ENCODE measurements around the gene CDCP1. TPM values are rescaled to one million over a fixed set of nuclear protein-coding genes. Genes with fewer than 3 reads are reported as not detected.

CDCP1 gene
- total RNA-seq, 1 donor from 2014 or later, result 0.25 TPM

- no peaks in the 10 kb centered on the region for H3K36me3 ChIP-seq
- H3K27ac ChIP-seq (replicated peaks), result no peak overlapping the region
Measured at GRCh38 chr3:45183872-45184262, 37.7 kb upstream of the CDCP1 start.

GRCh38 chr3:45182915-45183871, 37.0 kb upstream of the CDCP1 start:
- no peak for DNase-seq
- intact Hi-C loops (cut with micrococcal nuclease), result no loop called here
- TF ChIP-seq CTCF (IDR thresholded peaks at IDR 0.05; ENCODE audit: borderline replicate concordance), result no peak

More at GRCh38 chr3:45183872-45184262, 37.7 kb upstream of the CDCP1 start:
- no peak overlapping the region for H3K4me3 ChIP-seq
- no peaks in the 10 kb centered on the region for H3K4me1 ChIP-seq
- peaks cover 11% of the 10 kb centered on the region for H3K27me3 ChIP-seq (ENCODE audit: low read depth)
- intact Hi-C loops (cut with micrococcal nuclease), result no loop called here
- H3K9me3 ChIP-seq (replicated peaks), result no peaks in the 10 kb centered on the region
- no peak for TF ChIP-seq CTCF (IDR thresholded peaks at IDR 0.05; ENCODE audit: borderline replicate concordance)
- no peak for DNase-seq

GRCh38 chr3:45181496-45181895, 35.3 kb upstream of the CDCP1 start:
- intact Hi-C loops (cut with micrococcal nuclease), result no loop called here
- no peaks in the 10 kb centered on the region for H3K4me1 ChIP-seq
- no peak overlapping the region for H3K27ac ChIP-seq (replicated peaks)
- no peaks in the 10 kb centered on the region for H3K9me3 ChIP-seq (replicated peaks)
- TF ChIP-seq CTCF (IDR thresholded peaks at IDR 0.05; ENCODE audit: borderline replicate concordance), result no peak
- H3K36me3 ChIP-seq, result no peaks in the 10 kb centered on the region
- peaks cover 11% of the 10 kb centered on the region for H3K27me3 ChIP-seq (ENCODE audit: low read depth)
- DNase-seq, result no peak
- H3K4me3 ChIP-seq, result no peak overlapping the region

More at GRCh38 chr3:45182915-45183871, 37.0 kb upstream of the CDCP1 start:
- Histone ChIP-seq H3K4me3 (no peak overlapping the region), H3K27me3 (ENCODE audit: low read depth) (peaks cover 11% of the 10 kb centered on the region), H3K36me3 (no peaks in the 10 kb centered on the region), H3K4me1 (no peaks in the 10 kb centered on the region), H3K27ac (replicated peaks) (no peak overlapping the region), H3K9me3 (replicated peaks) (no peaks in the 10 kb centered on the region)

GRCh38 chr3:45180899-45181298, 34.7 kb upstream of the CDCP1 start:
- no peaks in the 10 kb centered on the region for H3K4me1 ChIP-seq
- no peak for TF ChIP-seq CTCF (IDR thresholded peaks at IDR 0.05; ENCODE audit: borderline replicate concordance)
- H3K27me3 ChIP-seq (ENCODE audit: low read depth), result peaks cover 11% of the 10 kb centered on the region
- H3K4me3 ChIP-seq, result no peak overlapping the region
- intact Hi-C loops (cut with micrococcal nuclease), result no loop called here
- no peaks in the 10 kb centered on the region for H3K9me3 ChIP-seq (replicated peaks)
- H3K27ac ChIP-seq (replicated peaks), result no peak overlapping the region
- H3K36me3 ChIP-seq, result no peaks in the 10 kb centered on the region
- no peak for DNase-seq

- DNase-seq, result no peak
- intact Hi-C loops (cut with micrococcal nuclease), result no loop called here
- H3K9me3 ChIP-seq (replicated peaks), result no peaks in the 10 kb centered on the region
- H3K4me1 ChIP-seq, result no peaks in the 10 kb centered on the region
- H3K4me3 ChIP-seq, result no peak overlapping the region
- no peak overlapping the region for H3K27ac ChIP-seq (replicated peaks)
- peaks cover 11% of the 10 kb centered on the region for H3K27me3 ChIP-seq (ENCODE audit: low read depth)
- no peaks in the 10 kb centered on the region for H3K36me3 ChIP-seq
- no peak for TF ChIP-seq CTCF (IDR thresholded peaks at IDR 0.05; ENCODE audit: borderline replicate concordance)
Measured at GRCh38 chr3:45180051-45180450, 33.9 kb upstream of the CDCP1 start.

Data from left ventricle myocardium inferior (tissue), 1 donor.